ENCODE measurements around the gene ZNF594.

Gene ZNF594

DNA sequence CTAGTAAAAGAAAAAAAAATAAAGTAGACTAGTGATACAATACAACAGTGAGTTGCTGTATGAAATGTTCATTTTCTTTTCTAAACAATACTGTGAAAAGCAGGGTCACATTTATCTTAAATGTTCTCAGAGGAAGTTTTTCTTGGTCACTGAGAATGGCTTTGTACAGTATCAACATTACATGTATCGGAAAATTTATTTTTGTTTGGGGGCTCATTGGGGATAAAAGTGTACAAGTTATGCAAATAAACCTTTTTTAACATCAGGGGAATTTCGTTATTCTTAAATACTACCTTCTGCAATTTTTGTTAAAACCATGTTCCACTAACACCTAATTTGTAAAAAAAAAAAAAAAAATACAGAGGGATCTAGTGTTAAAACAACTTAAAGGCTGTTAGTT, 8.7 kb upstream of the ZNF594 start:
- TF ChIP-seq CTCF (IDR thresholded peaks at IDR 0.05; ENCODE audit: low read depth, low read length, missing control alignments), result no peak
- no peak overlapping the region for H3K4me3 ChIP-seq (replicated peaks; ENCODE audit: low read depth, low read length)
- DNase-seq (ENCODE audit: extremely low read depth, low read depth), result no peak

- no peak for DNase-seq (ENCODE audit: extremely low read depth, low read depth)
- TF ChIP-seq CTCF (IDR thresholded peaks at IDR 0.05; ENCODE audit: low read depth, low read length, missing control alignments), result no peak
- H3K4me3 ChIP-seq (replicated peaks; ENCODE audit: low read depth, low read length), result no peak overlapping the region
Measured at GRCh38 chr17:5198472-5198871, 6.8 kb upstream of the ZNF594 start.

DNA sequence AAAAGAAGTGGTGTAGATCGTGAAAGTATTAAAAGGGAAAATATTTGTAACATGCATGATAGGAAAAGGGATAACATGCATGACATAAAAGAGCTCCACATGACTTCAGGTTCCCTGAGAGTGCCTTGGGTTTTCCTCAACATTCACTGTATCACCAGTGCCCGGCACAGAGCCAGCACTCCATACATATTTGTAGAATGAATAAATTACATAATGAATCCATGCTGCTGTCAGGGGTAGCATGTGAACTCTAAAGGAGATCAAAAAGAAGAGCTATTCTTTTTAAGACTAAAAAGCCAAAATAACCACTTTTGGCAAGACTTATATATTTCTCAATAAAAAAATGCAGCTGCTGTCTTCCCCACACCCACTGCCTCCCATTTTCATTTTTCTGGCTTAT, 2.7 kb upstream of the ZNF594 start:
- no peak overlapping the region for H3K4me3 ChIP-seq (replicated peaks; ENCODE audit: low read depth, low read length)
- TF ChIP-seq CTCF (IDR thresholded peaks at IDR 0.05; ENCODE audit: low read depth, low read length, missing control alignments), result no peak
- no peak for DNase-seq (ENCODE audit: extremely low read depth, low read depth)

GRCh38 chr17:5184288-5184687, 7.4 kb downstream of the ZNF594 start:
- TF ChIP-seq CTCF (IDR thresholded peaks at IDR 0.05; ENCODE audit: low read depth, low read length, missing control alignments), result no peak
- DNase-seq (ENCODE audit: extremely low read depth, low read depth), result no peak
- H3K4me3 ChIP-seq (replicated peaks; ENCODE audit: low read depth, low read length), result no peak overlapping the region

- no peak for TF ChIP-seq CTCF (IDR thresholded peaks at IDR 0.05; ENCODE audit: low read depth, low read length, missing control alignments)
- no peak overlapping the region for H3K4me3 ChIP-seq (replicated peaks; ENCODE audit: low read depth, low read length)
- no peak for DNase-seq (ENCODE audit: extremely low read depth, low read depth)
Measured at GRCh38 chr17:5183410-5183793, 8.3 kb downstream of the ZNF594 start.

DNA sequence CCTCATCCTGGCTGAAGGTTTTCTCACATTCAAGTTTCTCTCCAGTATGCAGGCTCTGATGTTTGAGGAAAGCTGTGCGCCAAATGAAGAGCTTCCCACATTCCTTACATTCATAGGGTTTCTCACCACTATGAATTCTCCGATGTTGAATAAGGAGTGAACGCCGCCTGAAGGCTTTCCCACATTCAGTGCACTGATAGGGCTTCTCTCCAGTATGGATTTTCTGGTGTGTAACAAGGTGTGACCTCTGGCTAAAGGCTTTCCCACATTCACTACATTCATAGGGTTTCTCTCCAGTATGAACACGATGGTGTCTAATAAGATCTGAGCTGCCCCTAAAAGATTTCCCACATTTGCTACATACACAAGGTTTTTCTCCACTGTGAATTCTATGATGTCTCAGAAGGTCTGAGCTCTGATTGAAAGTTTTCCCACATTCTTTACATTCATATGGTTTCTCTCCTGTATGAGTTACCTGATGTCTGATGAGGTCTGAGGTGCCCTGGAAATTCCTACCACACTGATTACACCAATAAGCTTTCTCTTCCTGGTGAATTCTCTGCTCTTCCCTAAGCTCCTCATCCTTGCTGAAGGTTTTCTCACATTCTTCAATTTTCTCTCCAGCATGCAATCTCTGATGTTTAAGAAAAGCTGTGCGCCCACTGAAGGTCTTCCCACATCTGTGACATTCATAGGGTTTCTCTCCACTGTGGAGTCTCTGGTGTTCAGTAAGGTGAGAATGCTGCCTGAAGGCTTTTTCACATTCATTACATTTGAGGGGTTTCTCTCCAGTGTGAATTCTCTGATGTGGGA, 8.9 kb downstream of the ZNF594 start:
- DNase-seq (ENCODE audit: extremely low read depth, low read depth), result no peak
- no peak for TF ChIP-seq CTCF (IDR thresholded peaks at IDR 0.05; ENCODE audit: low read depth, low read length, missing control alignments)
- H3K4me3 ChIP-seq (replicated peaks; ENCODE audit: low read depth, low read length), result no peak overlapping the region

Measured in HFF-Myc (cell line).